ENCODE results near the gene SLC49A3. TPM values are rescaled to one million over a fixed set of nuclear protein-coding genes. Genes with fewer than 3 reads are reported as not detected.
"Not testable (repeated sequence)": the region's sequence is repeated elsewhere in the genome, so short reads cannot be mapped to it uniquely, and the experiment has no call there.

The SLC49A3 gene
- total RNA-seq, 2 donors from 2014 or later = 15.1 to 16.4 TPM

DNA sequence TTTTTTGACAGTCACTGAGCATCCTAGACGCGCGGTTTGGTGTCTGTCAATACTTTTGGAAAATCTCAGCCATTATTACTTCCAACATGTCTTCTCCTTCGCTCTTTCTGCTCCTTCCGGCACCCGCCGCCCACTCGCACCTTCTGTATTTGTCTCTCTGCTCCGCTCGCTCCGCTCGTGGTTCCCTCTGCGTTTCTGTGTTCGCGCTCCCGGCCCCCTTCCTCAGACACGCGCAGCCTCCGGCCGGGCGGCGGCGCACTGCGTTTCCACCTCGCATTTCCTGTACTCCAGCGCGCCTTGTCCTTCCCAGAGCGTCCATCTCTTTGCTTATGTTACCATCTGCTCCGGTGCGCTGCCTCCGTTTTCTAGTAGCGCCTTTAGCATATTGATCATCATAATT, 42.5 kb downstream of the SLC49A3 start:
- H3K27ac Mint-ChIP-seq = no peak overlapping the region
- no peak overlapping the region for H3K27ac ChIP-seq (ENCODE audit: low read depth, low read length)
- WGBS, 2 experiments (ENCODE audit: insufficient coverage in 1 of 2, insufficient read length in 1 of 2) = 94 to 96% methylated on average over 28 to 32 of the region's 32 CpGs

DNA sequence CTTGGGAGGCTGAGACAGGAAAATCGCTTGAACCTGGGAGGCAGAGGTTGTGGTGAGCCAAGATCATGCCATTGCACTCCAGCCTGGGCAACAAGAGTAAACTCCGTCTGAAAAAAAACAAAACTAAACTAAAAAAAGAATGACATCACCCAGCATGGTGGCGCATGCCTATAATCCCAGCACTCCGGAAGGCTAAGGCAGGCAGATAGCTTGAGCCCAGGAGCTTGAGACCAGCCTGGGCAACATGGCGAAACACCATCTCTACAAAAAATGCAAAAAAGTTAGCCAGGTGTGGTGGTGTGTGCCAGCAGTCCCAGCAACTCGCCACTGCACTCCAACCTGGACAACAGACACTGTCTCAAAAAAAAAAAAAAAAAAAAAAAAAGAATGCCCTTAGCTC, 46.6 kb downstream of the SLC49A3 start:
- H3K4me3 Mint-ChIP-seq; DNase-seq; H3K27me3 ChIP-seq (ENCODE audit: control insufficient read depth, insufficient read depth, low read length, poor library complexity, severe bottlenecking); H3K36me3 Mint-ChIP-seq (ENCODE audit: low read depth); H3K36me3 ChIP-seq (ENCODE audit: control insufficient read depth, insufficient read depth, low read length); H3K4me1 ChIP-seq (ENCODE audit: control insufficient read depth, insufficient read depth, low read length); H3K27me3 Mint-ChIP-seq (ENCODE audit: insufficient read depth); H3K27ac Mint-ChIP-seq; H3K4me3 ChIP-seq (ENCODE audit: low read length); H3K9ac ChIP-seq (ENCODE audit: extremely low read depth, low read length, poor library complexity, severe bottlenecking); H3K27ac ChIP-seq (ENCODE audit: low read depth, low read length); H3K9me3 ChIP-seq (ENCODE audit: control insufficient read depth, low read length); H3K4me1 Mint-ChIP-seq: not testable (repeated sequence)
- peaks cover 15% of the 10 kb centered on the region for H3K9me3 Mint-ChIP-seq
- 86 to 95% methylated on average over 1 to 6 of the region's 6 CpGs for WGBS, 2 experiments (ENCODE audit: insufficient coverage in 1 of 2, insufficient read length in 1 of 2)

More for the DNA sequence above, 42.5 kb downstream of the SLC49A3 start:
- Mint-ChIP-seq H3K9me3 (peaks cover 9% of the 10 kb centered on the region), H3K4me3 (no peak overlapping the region), H3K27me3 (ENCODE audit: insufficient read depth) (no peaks in the 10 kb centered on the region), H3K4me1 (no peaks in the 10 kb centered on the region), H3K36me3 (ENCODE audit: low read depth) (no peaks in the 10 kb centered on the region)
- DNase-seq = no peak
- H3K36me3 ChIP-seq (ENCODE audit: control insufficient read depth, insufficient read depth, low read length) = no peaks in the 10 kb centered on the region
- no peaks in the 10 kb centered on the region for H3K4me1 ChIP-seq (ENCODE audit: control insufficient read depth, insufficient read depth, low read length)
- H3K9ac ChIP-seq (ENCODE audit: extremely low read depth, low read length, poor library complexity, severe bottlenecking) = no peak overlapping the region
- H3K9me3 ChIP-seq (ENCODE audit: control insufficient read depth, low read length) = no peaks in the 10 kb centered on the region
- no peak overlapping the region for H3K4me3 ChIP-seq (ENCODE audit: low read length)
- TF ChIP-seq CTCF (conservative IDR thresholded peaks at IDR 0.05) = no peak
- no peaks in the 10 kb centered on the region for H3K27me3 ChIP-seq (ENCODE audit: control insufficient read depth, insufficient read depth, low read length, poor library complexity, severe bottlenecking)

- Histone ChIP-seq H3K4me1 (ENCODE audit: control insufficient read depth, insufficient read depth, low read length) (no peaks in the 10 kb centered on the region), H3K27ac (ENCODE audit: low read depth, low read length) (peak overlapping the region; percentile 57), H3K9ac (ENCODE audit: extremely low read depth, low read length, poor library complexity, severe bottlenecking) (no peak overlapping the region), H3K36me3 (ENCODE audit: control insufficient read depth, insufficient read depth, low read length) (no peaks in the 10 kb centered on the region), H3K27me3 (ENCODE audit: control insufficient read depth, insufficient read depth, low read length, poor library complexity, severe bottlenecking) (no peaks in the 10 kb centered on the region), H3K4me3 (ENCODE audit: low read length) (no peak overlapping the region), H3K9me3 (ENCODE audit: control insufficient read depth, low read length) (no peaks in the 10 kb centered on the region)
- Mint-ChIP-seq H3K9me3 (peaks cover 13% of the 10 kb centered on the region), H3K36me3 (ENCODE audit: low read depth) (no peaks in the 10 kb centered on the region), H3K4me3 (no peak overlapping the region), H3K4me1 (no peaks in the 10 kb centered on the region), H3K27me3 (ENCODE audit: insufficient read depth) (no peaks in the 10 kb centered on the region), H3K27ac (no peak overlapping the region)
- no peak for TF ChIP-seq CTCF (conservative IDR thresholded peaks at IDR 0.05)
- peak; percentile 39 for DNase-seq
- 92 to 93% methylated on average over 25 to 32 of the region's 32 CpGs for WGBS, 2 experiments (ENCODE audit: insufficient coverage in 1 of 2, insufficient read length in 1 of 2)
Observed at GRCh38 chr4:637536-638280, 51.2 kb downstream of the SLC49A3 start.
